GM06990 (cell line): ENCODE data around the gene CDC42BPG.
A peak's percentile ranks its signal among the peaks of the same experiment; 100 is the strongest.

Source experiments
- DNase-seq: peaks from one replicate; pipeline ENCODE4 v3.0.0-alpha.2; 2011; ENCODE audit not compliant: insufficient read length; ENCODE audit errors: extremely low read depth
- H3K27me3 ChIP-seq: replicated peaks from 2 replicates; pipeline ENCODE4 v1.6.0; 2011; ENCODE audit warnings: low read length; ENCODE audit not compliant: control insufficient read depth, insufficient read depth
- H3K36me3 ChIP-seq: 2 replicates; pipeline ENCODE4 v1.5.1; 2011; ENCODE audit warnings: low read length; ENCODE audit not compliant: control insufficient read depth, insufficient read depth
- H3K4me3 ChIP-seq: replicated peaks from 2 replicates; pipeline ENCODE4 v1.5.1; 2011; ENCODE audit warnings: low read depth, mild to moderate bottlenecking, control low read depth, low read length
- CTCF ChIP-seq: IDR thresholded peaks from 2 replicates; pipeline ENCODE4 v1.5.1; 2011; ENCODE audit warnings: low read length, control low read depth, mild to moderate bottlenecking, inconsistent platforms; ENCODE audit not compliant: insufficient read depth, poor library complexity, severe bottlenecking

CDC42BPG gene

GRCh38 chr11:64865286-64866172, 21.1 kb upstream of the CDC42BPG start:
- H3K27me3 ChIP-seq = no peaks in the 10 kb centered on the region
- no peak for TF ChIP-seq CTCF
- DNase-seq = peak; percentile 71
- peak overlapping the region; percentile 43 for H3K4me3 ChIP-seq
- peaks cover 22% of the 10 kb centered on the region for H3K36me3 ChIP-seq

- Histone ChIP-seq H3K36me3 (peaks cover 20% of the 10 kb centered on the region), H3K4me3 (peak overlapping the region; percentile 43), H3K27me3 (no peaks in the 10 kb centered on the region)
- peak; percentile 70 for DNase-seq
- TF ChIP-seq CTCF = no peak
Observed at GRCh38 chr11:64864473-64865285, 20.2 kb upstream of the CDC42BPG start.

GRCh38 chr11:64864135-64864472, 19.7 kb upstream of the CDC42BPG start:
- no peak for TF ChIP-seq CTCF

GRCh38 chr11:64863391-64864060, 19.1 kb upstream of the CDC42BPG start:
- Histone ChIP-seq H3K4me3 (no peak overlapping the region; the same call in 1 of the 2 replicates), H3K27me3 (no peaks in the 10 kb centered on the region), H3K36me3 (peaks cover 16% of the 10 kb centered on the region)
- no peak for TF ChIP-seq CTCF
- DNase-seq = no peak

More at GRCh38 chr11:64864135-64864472, 19.7 kb upstream of the CDC42BPG start:
- no peak for DNase-seq
- peak overlapping the region; percentile 43 for H3K4me3 ChIP-seq
- peaks cover 18% of the 10 kb centered on the region for H3K36me3 ChIP-seq
- no peaks in the 10 kb centered on the region for H3K27me3 ChIP-seq

GRCh38 chr11:64862987-64863390, 18.5 kb upstream of the CDC42BPG start:
- Histone ChIP-seq H3K36me3 (peaks cover 17% of the 10 kb centered on the region), H3K27me3 (no peaks in the 10 kb centered on the region), H3K4me3 (no peak overlapping the region)
- no peak for DNase-seq
- no peak for TF ChIP-seq CTCF
